NCI-H526 treated with DMSO at 0.1 percent for 48 hours (cell line): Measurements from ENCODE around the gene GLYAT.

Source experiments
- DNase-seq: peaks from one replicate; lab custom pipeline; 2025; lab: John Stamatoyannopoulos, UW

The GLYAT gene

GRCh38 chr11:58676563-58677135 lies 55.1 kb downstream of the GLYAT start:
- no peak for DNase-seq

- DNase-seq, result no peak
These were observed 56.2 kb downstream of the GLYAT start for GRCh38 chr11:58675334-58676155.

GRCh38 chr11:58674609-58675008 lies 57.1 kb downstream of the GLYAT start:
- DNase-seq, result no peak

- peak; percentile 7 for DNase-seq
These were observed 59.6 kb downstream of the GLYAT start for GRCh38 chr11:58671983-58672633.

- DNase-seq, result no peak
These were observed 71.7 kb downstream of the GLYAT start for GRCh38 chr11:58659910-58660570.

- no peak for DNase-seq
These were observed 72.3 kb downstream of the GLYAT start for GRCh38 chr11:58659404-58659803.
